HG03378 (cell line): Measurements from ENCODE around the gene OR2T34.
"Not testable (repeated sequence)": the region's sequence is repeated elsewhere in the genome, so short reads cannot be mapped to it uniquely, and the experiment has no call there.

ENCODE experiments used
- ATAC-seq: cut with Tn5 transposase; IDR thresholded peaks from one replicate; pipeline ENCODE4 v1.9.1; 2021; ENCODE audit warnings: mild to moderate bottlenecking, moderate library complexity; ENCODE audit not compliant: unreplicated experiment

Gene OR2T34

GRCh38 chr1:248574657-248575056, at the start of gene OR2T34:
Gene OR2T34 (minus strand): TSS chr1:248574757. CDS start chr1:248574757, 0 bp downstream.
- ATAC-seq, result not testable (repeated sequence)

GRCh38 chr1:248622570-248623001, 48.0 kb upstream of the OR2T34 start:
- ATAC-seq, result peak; percentile 98

GRCh38 chr1:248621770-248622169, 47.2 kb upstream of the OR2T34 start:
- ATAC-seq, result no peak

- no peak for ATAC-seq
Observed at GRCh38 chr1:248618878-248619277, 44.3 kb upstream of the OR2T34 start.

GRCh38 chr1:248618119-248618518, 43.6 kb upstream of the OR2T34 start:
- no peak for ATAC-seq

GRCh38 chr1:248613742-248614141, 39.2 kb upstream of the OR2T34 start:
- no peak for ATAC-seq

- no peak for ATAC-seq
Observed at GRCh38 chr1:248611883-248612414, 37.4 kb upstream of the OR2T34 start.

GRCh38 chr1:248610301-248610700, 35.7 kb upstream of the OR2T34 start:
- ATAC-seq, result no peak

GRCh38 chr1:248599396-248599795, 24.8 kb upstream of the OR2T34 start:
- no peak for ATAC-seq

- ATAC-seq, result no peak
Observed at GRCh38 chr1:248597589-248597988, 23.0 kb upstream of the OR2T34 start, which contains the start of gene OR2T10. Gene OR2T10 (minus strand): TSS chr1:248597700. CDS start chr1:248593768, 3,932 bp downstream.

GRCh38 chr1:248596615-248597014, 22.1 kb upstream of the OR2T34 start:
- peak; percentile 48 for ATAC-seq

GRCh38 chr1:248593226-248593625, 18.7 kb upstream of the OR2T34 start:
- no peak for ATAC-seq

GRCh38 chr1:248592655-248593054, 18.1 kb upstream of the OR2T34 start:
- no peak for ATAC-seq

- ATAC-seq, result no peak
Observed at GRCh38 chr1:248590055-248590454, 15.5 kb upstream of the OR2T34 start.

GRCh38 chr1:248589334-248589733, 14.8 kb upstream of the OR2T34 start:
- ATAC-seq, result no peak

GRCh38 chr1:248585266-248585665, 10.7 kb upstream of the OR2T34 start:
- no peak for ATAC-seq

GRCh38 chr1:248576260-248576980, 1.9 kb upstream of the OR2T34 start:
- no peak for ATAC-seq

- ATAC-seq, result not testable (repeated sequence)
Observed at GRCh38 chr1:248573856-248574255, 701 bp downstream of the OR2T34 start.

- peak; percentile 91 for ATAC-seq
Observed at GRCh38 chr1:248572049-248572448, 2.5 kb downstream of the OR2T34 start.

- not testable (repeated sequence) for ATAC-seq
Observed at GRCh38 chr1:248570811-248571210, 3.7 kb downstream of the OR2T34 start.

GRCh38 chr1:248569049-248569448, 5.5 kb downstream of the OR2T34 start:
- ATAC-seq, result not testable (repeated sequence)
